ELF-1 (cell line): ENCODE results near the gene ETHE1.
A peak's percentile ranks its signal among the peaks of the same experiment; 100 is the strongest.

Experiments used
- DNase-seq: peaks from one replicate; pipeline ENCODE4 v3.0.0-alpha.2; 2016; ENCODE audit warnings: low read depth, low spot score

Gene ETHE1

GRCh38 chr19:43465468-43466120, 61.4 kb downstream of the ETHE1 start, which contains the start of gene LYPD3:
TSS of gene LYPD3 (minus strand) at chr19:43465608. CDS start at chr19:43465571, 37 bp downstream.
- DNase-seq = peak; percentile 92

- no peak for DNase-seq
Measured at GRCh38 chr19:43464134-43464775, 62.7 kb downstream of the ETHE1 start.

- DNase-seq = peak; percentile 96
Measured at GRCh38 chr19:43463381-43464133, 63.4 kb downstream of the ETHE1 start.

GRCh38 chr19:43462785-43463380, 64.1 kb downstream of the ETHE1 start:
- no peak for DNase-seq

- DNase-seq = no peak
Measured at GRCh38 chr19:43462383-43462782, 64.6 kb downstream of the ETHE1 start.

GRCh38 chr19:43461303-43461702, 65.7 kb downstream of the ETHE1 start:
- no peak for DNase-seq

- DNase-seq = no peak
Measured at GRCh38 chr19:43460362-43461016, 66.5 kb downstream of the ETHE1 start.

GRCh38 chr19:43457809-43458208, 69.2 kb downstream of the ETHE1 start:
- no peak for DNase-seq
